ENCODE measurements around the gene TMEM198. TPM values are rescaled to one million over a fixed set of nuclear protein-coding genes. Genes with fewer than 3 reads are reported as not detected.

TMEM198 gene
- total RNA-seq, result 0.78 and 9.2 TPM in 2 replicates

GRCh38 chr2:219543596-219544358, at the start of gene TMEM198, which contains the start of gene CHPF:
TMEM198 (plus strand) TSS chr2:219544028; CDS start chr2:219544728, 700 bp downstream.
CHPF (minus strand) TSS chr2:219543809; CDS start chr2:219543538, 271 bp downstream.

DNA sequence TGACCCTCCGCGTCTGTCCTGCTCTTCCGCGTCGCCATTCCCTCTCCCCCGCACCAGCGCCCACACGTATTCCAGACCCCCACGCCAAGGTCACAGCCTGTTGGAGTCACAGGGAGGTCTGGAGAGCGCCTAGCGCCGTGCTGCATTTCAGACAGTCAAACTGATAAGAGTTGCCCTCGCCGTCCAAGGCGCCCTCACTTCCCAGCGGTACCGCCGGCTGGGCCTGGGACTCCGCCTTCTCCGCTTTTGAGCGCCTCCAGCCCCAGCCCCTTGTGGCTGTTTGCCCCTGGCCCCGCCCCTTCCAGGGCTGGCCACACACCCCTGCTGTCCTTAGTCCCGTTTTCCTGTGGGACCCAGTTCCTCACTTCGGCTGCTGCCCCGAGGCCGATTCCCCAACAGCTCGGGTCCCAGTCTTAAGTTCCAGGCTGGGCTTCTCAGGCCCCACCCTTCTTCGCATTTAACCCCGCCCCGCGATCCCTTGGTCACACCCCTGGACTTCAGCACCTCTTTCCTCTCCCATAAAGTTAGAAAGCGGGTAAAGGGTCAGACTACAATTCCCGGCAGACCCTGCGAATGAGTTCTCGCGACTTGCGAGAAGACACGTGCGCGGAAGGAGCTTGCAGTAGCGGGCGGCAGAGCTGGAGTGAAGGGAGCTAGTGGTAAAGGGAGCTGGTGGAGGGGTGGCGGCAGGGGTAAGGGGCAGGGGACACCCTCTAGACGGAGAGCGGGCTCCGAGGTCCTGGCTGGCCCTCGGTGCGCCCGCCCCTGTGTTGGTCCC, 45.4 kb upstream of the TMEM198 start, which contains the start of gene GMPPA:
Gene GMPPA (plus strand): TSS at position 612 of the 778 bp plus-strand sequence. CDS start 1,085 bp downstream, outside the sequence.

DNA sequence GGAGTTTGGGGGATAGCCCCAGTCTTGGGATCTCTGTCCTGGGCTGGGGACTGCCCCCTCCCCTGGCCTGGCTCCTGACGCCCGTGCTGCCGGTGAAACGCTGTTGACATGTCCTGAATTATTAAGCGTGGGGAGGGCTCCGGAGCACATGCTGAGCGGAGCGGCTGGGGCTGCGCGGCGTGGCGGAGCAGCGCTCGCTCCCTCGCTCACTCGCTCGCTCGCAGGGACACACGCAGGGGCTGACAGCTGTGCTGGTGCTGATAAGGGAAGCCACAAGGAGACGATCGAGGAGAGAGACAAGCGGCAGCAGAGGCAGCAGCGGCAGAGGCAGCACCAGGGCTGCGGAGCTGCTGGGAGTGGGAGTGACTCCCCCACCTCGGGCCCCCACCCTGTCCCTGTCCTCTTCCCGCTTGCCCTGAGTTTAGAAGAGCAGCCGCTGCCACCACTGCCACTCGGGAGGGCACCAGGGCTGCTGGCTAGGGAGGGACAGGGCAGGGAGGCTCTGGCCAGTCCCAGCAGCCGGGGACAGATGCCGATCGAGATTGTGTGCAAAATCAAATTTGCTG, 29.5 kb upstream of the TMEM198 start, which contains the start of gene ASIC4:
Gene ASIC4 (plus strand): TSS at position 287 of the 566 bp plus-strand sequence. CDS start 243 bp downstream, at position 530.

GRCh38 chr2:219571311-219572236, 27.7 kb downstream of the TMEM198 start, which contains the start of gene OBSL1:
OBSL1 (minus strand) TSS chr2:219571539; CDS start chr2:219571232, 307 bp downstream.

DNA sequence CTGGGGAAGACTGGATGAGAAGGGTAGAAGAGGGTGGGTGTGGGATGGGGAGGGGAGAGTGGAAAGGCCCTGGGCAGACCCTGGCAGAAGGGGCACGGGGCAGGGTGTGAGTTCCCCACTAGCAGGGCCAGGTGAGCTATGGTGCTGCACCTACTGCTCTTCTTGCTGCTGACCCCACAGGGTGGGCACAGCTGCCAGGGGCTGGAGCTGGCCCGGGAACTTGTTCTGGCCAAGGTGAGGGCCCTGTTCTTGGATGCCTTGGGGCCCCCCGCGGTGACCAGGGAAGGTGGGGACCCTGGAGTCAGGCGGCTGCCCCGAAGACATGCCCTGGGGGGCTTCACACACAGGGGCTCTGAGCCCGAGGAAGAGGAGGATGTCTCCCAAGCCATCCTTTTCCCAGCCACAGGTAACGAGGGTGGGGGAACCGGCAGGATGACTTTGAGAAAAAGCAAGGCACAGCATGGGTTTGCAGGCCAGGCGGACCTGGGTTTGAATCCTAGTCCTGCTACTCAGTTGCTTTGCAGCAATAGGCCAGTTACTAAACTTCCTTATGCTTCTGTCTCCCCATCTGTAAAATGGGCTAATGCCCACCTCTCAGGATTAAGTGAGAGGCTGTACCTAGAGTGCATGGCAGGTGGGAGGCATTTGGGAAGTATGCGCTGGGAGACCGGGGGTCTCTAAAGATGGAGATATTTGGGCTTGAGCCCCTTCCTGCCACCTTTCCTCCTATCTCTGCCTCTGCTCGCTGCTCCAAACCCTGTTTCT, 28.6 kb downstream of the TMEM198 start, which contains the start of gene INHA:
Gene INHA (plus strand): TSS at position 74 of the 765 bp plus-strand sequence. CDS start 65 bp downstream, at position 139.

GRCh38 chr2:219597552-219598307, 53.9 kb downstream of the TMEM198 start, which contains the start of gene STK11IP:
STK11IP (plus strand) TSS chr2:219597857; CDS start chr2:219598120, 263 bp downstream.

Other genes starting within 250 kb of the TMEM198 start
- gene PTPRN, start 234.6 kb upstream of the TMEM198 start, total RNA-seq, result 22.6 and 64.0 TPM in 2 replicates
- gene RESP18, start 211.3 kb upstream of the TMEM198 start, total RNA-seq, result not detected in 2 replicates
- gene DNPEP, start 156.1 kb upstream of the TMEM198 start, total RNA-seq, result 48.9 and 119 TPM in 2 replicates
- under 0.01 and 20.4 TPM in 2 replicates for gene DES, start 125.7 kb upstream of the TMEM198 start, total RNA-seq
- gene SPEG, start 109.2 kb upstream of the TMEM198 start, total RNA-seq, result 8.5 and 11.7 TPM in 2 replicates
- gene GMPPA, start 45.1 kb upstream of the TMEM198 start, total RNA-seq, result 62.8 and 73.8 TPM in 2 replicates
- gene ASIC4, start 29.5 kb upstream of the TMEM198 start, total RNA-seq, result 0.64 TPM in 1 of 2 replicates, not detected in the other
- gene CHPF, start 219 bp upstream of the TMEM198 start, total RNA-seq, result 195 and 201 TPM in 2 replicates
- 27.0 and 93.4 TPM in 2 replicates for gene OBSL1, start 27.5 kb downstream of the TMEM198 start, total RNA-seq
- not detected in 2 replicates for gene INHA, start 28.3 kb downstream of the TMEM198 start, total RNA-seq
- 15.4 and 15.7 TPM in 2 replicates for gene STK11IP, start 53.8 kb downstream of the TMEM198 start, total RNA-seq
- gene SLC4A3, start 83.6 kb downstream of the TMEM198 start, total RNA-seq, result 3.8 and 4.0 TPM in 2 replicates